MCF 10A (cell line): ENCODE data around the gene RSPH9. TPM values are rescaled to one million over a fixed set of nuclear protein-coding genes. Genes with fewer than 3 reads are reported as not detected.

ENCODE experiments used
- BruUV-seq: library from RNA; stranded (reverse); fragments of 400-500 nt; replicated peaks from 2 replicates; lab custom pipeline; 2021; lab: Mats Ljungman, UMichigan
- CTCF ChIA-PET: fragments of 300-600 bp; sonication (Branson Sonifier 250); formaldehyde crosslinking; extraction: SDS; loops from one replicate; lab custom pipeline; 2021; ENCODE audit warnings: antibody characterized with exemption, inconsistent platforms; lab: Yijun Ruan, JAX
- POLR2A ChIA-PET: fragments of 300-600, 350-650 bp; sonication (Branson Sonifier 250); formaldehyde crosslinking; extraction: SDS; loops from one replicate; lab custom pipeline; 2020; ENCODE audit warnings: antibody characterized with exemption, inconsistent platforms; lab: Yijun Ruan, JAX
- DNase-seq: peaks from one replicate; pipeline ENCODE4 v3.0.0-alpha.2; 2018; ENCODE audit not compliant: unreplicated experiment
- H3K27ac Mint-ChIP-seq: one replicate; pipeline ENCODE4 v1.8.0; 2022; ENCODE audit warnings: mild to moderate bottlenecking, low read depth, mixed read lengths; ENCODE audit not compliant: unreplicated experiment
- H3K27me3 Mint-ChIP-seq: one replicate; pipeline ENCODE4 v1.8.0; 2022; ENCODE audit warnings: mixed read lengths; ENCODE audit not compliant: insufficient read depth, unreplicated experiment
- H3K36me3 Mint-ChIP-seq: one replicate; pipeline ENCODE4 v1.8.0; 2022; ENCODE audit warnings: mild to moderate bottlenecking, moderate library complexity, mixed read lengths; ENCODE audit not compliant: insufficient read depth, unreplicated experiment
- H3K4me1 Mint-ChIP-seq: one replicate; pipeline ENCODE4 v1.8.0; 2022; ENCODE audit warnings: mixed read lengths; ENCODE audit not compliant: insufficient read depth, unreplicated experiment
- H3K4me3 Mint-ChIP-seq: one replicate; pipeline ENCODE4 v1.8.0; 2022; ENCODE audit warnings: mild to moderate bottlenecking, moderate library complexity, mixed read lengths; ENCODE audit not compliant: unreplicated experiment
- H3K9me3 Mint-ChIP-seq: one replicate; pipeline ENCODE4 v1.8.0; 2022; ENCODE audit warnings: mixed read lengths; ENCODE audit not compliant: unreplicated experiment
- CTCF ChIP-seq: fragments of 200-600 bp; IDR thresholded peaks from one replicate; pipeline ENCODE4 v1.8.0; 2022; ENCODE audit warnings: antibody characterized with exemption, mild to moderate bottlenecking; ENCODE audit not compliant: unreplicated experiment
- intact Hi-C: fragments of 100-400 bp; cut with micrococcal nuclease; formaldehyde crosslinking; loops from 2 replicates; pipeline ENCODE4 v1.14.1; 2022
- total RNA-seq: library from RNA; stranded (reverse); gene quantifications from 2 replicates; pipeline ENCODE4 v1.2.3, GENCODE V29; 2022

Gene RSPH9
- total RNA-seq, 1 experiment from 2014 or later, result not detected

GRCh38 chr6:43687437-43688347 lies 42.9 kb downstream of the RSPH9 start, which contains the start of gene MRPS18A:
Gene MRPS18A (minus strand): TSS chr6:43687791. CDS start chr6:43687779, 12 bp downstream.
- POLR2A ChIA-PET, result interaction anchor here (0.6 to 5.5 kb wide), 15 partner anchors 11 to 256 kb away, joined by 3 to 80 read pairs (median 5); partner anchors contain the start of genes GTPBP2, POLH, VEGFA and XPO5
- peak; percentile 83 for DNase-seq
- CTCF ChIA-PET, result interaction anchor here (0.6 to 2.0 kb wide), 7 partner anchors 10 to 90 kb away, joined by 3 to 10 read pairs (median 4); no protein-coding TSS in a partner anchor

GRCh38 chr6:43689421-43689820 lies 44.6 kb downstream of the RSPH9 start:
- ChIA-PET POLR2A (interaction anchor here (0.6 to 5.5 kb wide), 4 partner anchors 9 to 380 kb away, joined by 3 to 80 read pairs (median 20); no protein-coding TSS in a partner anchor), CTCF (interaction anchor here (0.5 to 2.0 kb wide), 8 partner anchors 11 to 766 kb away, joined by 3 to 10 read pairs (median 3); no protein-coding TSS in a partner anchor)
- no peak overlapping the region for H3K27ac Mint-ChIP-seq
- H3K36me3 Mint-ChIP-seq, result no peaks in the 10 kb centered on the region
- no TSS peak for BruUV-seq
- H3K27me3 Mint-ChIP-seq, result no peaks in the 10 kb centered on the region
- H3K4me3 Mint-ChIP-seq, result no peak overlapping the region
- no peak for DNase-seq
- intact Hi-C loops, result no loop called here
- peaks cover 25% of the 10 kb centered on the region for H3K4me1 Mint-ChIP-seq
- no peak for TF ChIP-seq CTCF
- H3K9me3 Mint-ChIP-seq, result no peaks in the 10 kb centered on the region

More at GRCh38 chr6:43687437-43688347, 42.9 kb downstream of the RSPH9 start, which contains the start of gene MRPS18A:
- H3K36me3 Mint-ChIP-seq, result no peaks in the 10 kb centered on the region
- peak within 1 kb of the TSS; percentile 92 for H3K27ac Mint-ChIP-seq
- H3K9me3 Mint-ChIP-seq, result no peaks in the 10 kb centered on the region
- intact Hi-C loops, result no loop called here
- peaks cover 33% of the 10 kb centered on the region for H3K4me1 Mint-ChIP-seq
- TSS peak; percentile 57 for BruUV-seq
- H3K4me3 Mint-ChIP-seq, result peak within 1 kb of the TSS; percentile 90
- TF ChIP-seq CTCF, result no peak
- H3K27me3 Mint-ChIP-seq, result no peaks in the 10 kb centered on the region

- peak; percentile 29 for DNase-seq
- TF ChIP-seq CTCF, result no peak
- CTCF ChIA-PET, result interaction anchor here (0.5 to 1.4 kb wide), 5 partner anchors 74 to 391 kb away, joined by 3 to 5 read pairs (median 3); no protein-coding TSS in a partner anchor
- BruUV-seq, result no TSS peak
- Mint-ChIP-seq H3K36me3 (no peaks in the 10 kb centered on the region), H3K27ac (no peak overlapping the region), H3K4me3 (no peak overlapping the region), H3K9me3 (no peaks in the 10 kb centered on the region), H3K4me1 (peaks cover 10% of the 10 kb centered on the region), H3K27me3 (no peaks in the 10 kb centered on the region)
- intact Hi-C loops, result no loop called here
- POLR2A ChIA-PET, result no interaction called here
Measured at GRCh38 chr6:43695215-43695966, 50.6 kb downstream of the RSPH9 start.
